ENCODE data around the gene EXOSC10.

Gene EXOSC10

DNA sequence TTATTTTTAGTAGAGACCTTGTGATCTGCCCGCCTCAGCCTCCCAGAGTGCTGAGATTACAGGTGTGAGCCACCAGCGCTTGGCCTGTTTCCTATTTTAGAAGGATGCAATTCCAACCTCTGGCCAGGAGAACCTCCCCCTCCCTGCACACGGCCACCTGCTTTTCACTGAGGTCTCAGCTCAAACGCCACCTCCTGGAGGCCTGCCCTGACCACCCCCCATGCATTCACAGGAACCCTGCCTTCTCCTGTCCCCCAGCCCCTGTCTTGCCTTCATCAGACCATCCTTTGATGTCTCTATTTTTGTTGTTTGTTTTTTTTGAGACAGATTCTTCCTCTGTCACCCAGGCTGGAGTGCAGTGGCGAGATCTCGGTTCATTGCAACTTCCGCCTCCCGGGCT is 42.2 kb downstream of the EXOSC10 start:
- ChIA-PET CTCF (no interaction called here), POLR2A (no interaction called here)
- no peak for DNase-seq (ENCODE audit: extremely low spot score)
- TF ChIP-seq CTBP1 (IDR thresholded peaks at IDR 0.05; ENCODE audit: borderline replicate concordance) (no peak), SUZ12 (IDR thresholded peaks at IDR 0.05) (no peak), L3MBTL2 (conservative IDR thresholded peaks at IDR 0.05) (no peak), LEF1 (IDR thresholded peaks at IDR 0.05; ENCODE audit: borderline replicate concordance) (no peak), ZNF384 (IDR thresholded peaks at IDR 0.05) (no peak), HDGF (IDR thresholded peaks at IDR 0.05; ENCODE audit: borderline replicate concordance) (no peak), TARDBP (IDR thresholded peaks at IDR 0.05) (no peak), FOXM1 (IDR thresholded peaks at IDR 0.05; ENCODE audit: borderline replicate concordance) (no peak), FOXK2 (IDR thresholded peaks at IDR 0.05) (no peak), SP1 (IDR thresholded peaks at IDR 0.05) (no peak), ELF4 (IDR thresholded peaks at IDR 0.05) (no peak), NFRKB (IDR thresholded peaks at IDR 0.05) (no peak), BHLHE40 (IDR thresholded peaks at IDR 0.05; ENCODE audit: borderline replicate concordance) (no peak), ARNT (IDR thresholded peaks at IDR 0.05) (no peak), FOXA1 (IDR thresholded peaks at IDR 0.05) (no peak)
- TF ChIP-seq, protein P1, sequence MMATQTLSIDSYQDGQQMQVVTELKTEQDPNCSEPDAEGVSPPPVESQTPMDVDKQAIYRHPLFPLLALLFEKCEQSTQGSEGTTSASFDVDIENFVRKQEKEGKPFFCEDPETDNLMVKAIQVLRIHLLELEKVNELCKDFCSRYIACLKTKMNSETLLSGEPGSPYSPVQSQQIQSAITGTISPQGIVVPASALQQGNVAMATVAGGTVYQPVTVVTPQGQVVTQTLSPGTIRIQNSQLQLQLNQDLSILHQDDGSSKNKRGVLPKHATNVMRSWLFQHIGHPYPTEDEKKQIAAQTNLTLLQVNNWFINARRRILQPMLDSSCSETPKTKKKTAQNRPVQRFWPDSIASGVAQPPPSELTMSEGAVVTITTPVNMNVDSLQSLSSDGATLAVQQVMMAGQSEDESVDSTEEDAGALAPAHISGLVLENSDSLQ (IDR thresholded peaks at IDR 0.05), result no peak

DNA sequence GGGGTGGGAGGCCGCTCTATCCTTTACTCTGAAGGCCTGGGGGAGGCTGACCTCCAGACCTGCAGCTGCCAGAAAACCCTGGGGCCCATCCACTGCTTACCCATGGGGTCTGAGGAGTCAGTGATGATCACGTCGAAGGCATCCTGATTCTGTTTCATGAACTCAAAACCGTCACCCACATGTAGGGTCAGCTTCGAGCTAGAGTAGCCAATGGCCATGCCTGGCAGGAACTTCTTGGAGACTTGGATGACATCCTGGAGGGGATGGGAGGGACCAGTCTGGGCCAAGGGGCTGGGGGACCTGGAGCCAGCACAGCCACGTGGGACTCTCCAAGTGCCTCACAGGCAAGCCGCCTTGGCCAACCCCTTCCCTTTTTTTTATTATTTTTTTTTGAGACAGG is 43.2 kb downstream of the EXOSC10 start:
- no peak for TF ChIP-seq CTBP1 (IDR thresholded peaks at IDR 0.05; ENCODE audit: borderline replicate concordance)
- TF ChIP-seq L3MBTL2 (conservative IDR thresholded peaks at IDR 0.05), result no peak
- no peak for TF ChIP-seq LEF1 (IDR thresholded peaks at IDR 0.05; ENCODE audit: borderline replicate concordance)
- no peak for TF ChIP-seq HDGF (IDR thresholded peaks at IDR 0.05; ENCODE audit: borderline replicate concordance)
- TF ChIP-seq SP1 (IDR thresholded peaks at IDR 0.05), result no peak
- TF ChIP-seq ELF4 (IDR thresholded peaks at IDR 0.05), result no peak
- TF ChIP-seq NFRKB (IDR thresholded peaks at IDR 0.05), result no peak
- no peak for TF ChIP-seq FOXK2 (IDR thresholded peaks at IDR 0.05)
- ChIA-PET POLR2A (interaction anchor here (0.8 to 1.1 kb wide), 2 partner anchors 43 to 56 kb away, joined by 3 read pairs; partner anchors contain the start of gene EXOSC10), CTCF (interaction anchor here (2.7 kb wide), 1 partner anchor 19 kb away, joined by 13 read pairs; no protein-coding TSS in a partner anchor)
- DNase-seq (ENCODE audit: extremely low spot score), result no peak

DNA sequence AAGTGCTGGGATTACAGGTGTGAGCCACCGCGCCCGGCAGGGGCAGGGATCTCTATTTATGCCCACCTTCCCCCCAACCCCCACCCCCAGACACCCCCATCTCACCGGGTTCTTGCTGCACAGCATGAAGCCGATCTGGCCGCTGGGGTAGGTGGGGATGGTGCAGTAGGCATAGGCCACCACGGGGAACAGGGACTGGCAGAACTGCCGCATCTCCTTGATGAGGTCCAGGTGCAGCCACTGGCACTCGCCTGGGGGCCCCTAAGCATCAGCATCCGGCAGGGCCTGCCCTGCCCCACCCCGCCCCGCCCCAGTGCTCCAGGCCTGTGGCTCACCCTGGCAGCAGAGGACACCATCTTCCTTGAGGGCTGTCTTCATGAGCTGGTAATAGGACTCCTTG is 44.0 kb downstream of the EXOSC10 start:
- ChIA-PET POLR2A (interaction anchor here (0.8 kb wide), 1 partner anchor 57 kb away, joined by 3 read pairs; no protein-coding TSS in a partner anchor), CTCF (interaction anchor here (2.7 kb wide), 1 partner anchor 18 kb away, joined by 13 read pairs; no protein-coding TSS in a partner anchor)
- no peak for DNase-seq (ENCODE audit: extremely low spot score)
- TF ChIP-seq CTBP1 (IDR thresholded peaks at IDR 0.05; ENCODE audit: borderline replicate concordance) (no peak), HDGF (IDR thresholded peaks at IDR 0.05; ENCODE audit: borderline replicate concordance) (no peak)

DNA sequence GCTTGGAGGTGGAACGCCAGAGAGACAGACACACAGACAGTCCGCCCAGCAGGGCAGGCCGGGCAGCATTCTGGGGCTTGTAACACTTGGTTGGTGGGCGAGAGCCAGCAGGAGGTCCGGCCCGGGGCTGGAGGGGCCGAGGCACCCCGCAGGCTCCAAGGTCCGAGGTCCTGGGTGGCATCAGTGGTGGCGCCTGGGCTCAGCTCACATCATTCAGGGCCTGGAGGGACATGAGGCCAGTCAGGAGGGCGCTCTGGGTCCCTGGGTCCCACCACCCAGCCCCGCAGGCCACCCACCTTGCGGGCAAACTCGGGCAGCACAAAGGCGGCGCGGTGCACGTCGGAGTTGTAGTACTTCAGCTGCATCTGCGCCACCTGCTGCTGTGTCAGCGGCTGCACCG is 45.0 kb downstream of the EXOSC10 start:
- DNase-seq (ENCODE audit: extremely low spot score), result no peak
- TF ChIP-seq ZNF384 (IDR thresholded peaks at IDR 0.05), result no peak
- TF ChIP-seq, protein P1 (IDR thresholded peaks at IDR 0.05), result no peak
- TF ChIP-seq FOXA1 (IDR thresholded peaks at IDR 0.05), result no peak
- POLR2A ChIA-PET, result interaction anchor here (1.0 kb wide), 1 partner anchor 16 kb away, joined by 3 read pairs; no protein-coding TSS in a partner anchor
- CTCF ChIA-PET, result interaction anchor here (0.9 to 2.7 kb wide), 2 partner anchors 17 to 22 kb away, joined by 4 to 13 read pairs; no protein-coding TSS in a partner anchor

DNA sequence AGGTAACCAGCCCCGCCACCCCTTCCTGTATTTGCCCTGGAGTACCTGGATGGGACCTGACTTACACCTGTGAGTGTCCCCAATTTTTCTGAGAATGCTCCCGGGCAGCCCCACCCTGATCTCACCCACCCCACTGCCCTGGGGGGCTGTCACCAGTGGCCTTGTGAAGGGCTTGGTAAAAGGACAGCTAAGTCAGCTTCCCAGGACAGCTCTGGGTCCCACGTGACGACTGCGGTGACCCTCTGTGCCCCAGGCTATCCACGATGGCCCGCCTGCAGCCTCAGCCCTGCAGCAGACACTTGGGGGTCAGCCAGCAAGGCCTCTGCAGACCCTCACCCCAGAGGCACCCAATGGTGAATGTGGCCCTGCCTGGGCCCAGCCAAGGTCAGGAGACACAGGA is 45.5 kb downstream of the EXOSC10 start:
- POLR2A ChIA-PET, result interaction anchor here (1.0 to 1.1 kb wide), 2 partner anchors 16 to 17 kb away, joined by 3 read pairs; no protein-coding TSS in a partner anchor
- CTCF ChIA-PET, result interaction anchor here (0.9 to 2.7 kb wide), 2 partner anchors 17 to 22 kb away, joined by 4 to 13 read pairs; no protein-coding TSS in a partner anchor

DNA sequence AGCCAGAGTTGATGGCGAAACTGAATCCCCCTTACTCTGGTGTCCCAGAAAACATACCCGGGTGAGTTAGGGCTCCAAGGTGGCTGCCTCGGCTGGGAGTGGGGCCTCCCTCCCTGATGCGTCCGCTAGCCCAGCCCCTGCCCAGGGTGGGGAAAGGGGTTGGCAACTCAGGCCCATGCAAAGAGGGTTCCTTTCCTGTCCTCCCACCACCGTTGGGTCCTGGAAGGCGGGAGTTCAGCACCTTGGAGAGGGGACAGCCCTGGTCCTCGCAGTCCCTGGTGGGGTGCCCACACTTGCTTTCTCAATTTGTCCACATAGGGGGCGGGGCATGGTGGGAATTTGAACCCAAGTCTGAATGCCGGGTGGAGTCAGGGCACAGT is 45.9 kb downstream of the EXOSC10 start:
- TF ChIP-seq ELF4 (IDR thresholded peaks at IDR 0.05), result no peak
- no peak for DNase-seq (ENCODE audit: extremely low spot score)
- CTCF ChIA-PET, result interaction anchor here (0.9 to 2.8 kb wide), 3 partner anchors 16 to 23 kb away, joined by 4 to 16 read pairs (median 13); no protein-coding TSS in a partner anchor
- POLR2A ChIA-PET, result interaction anchor here (1.0 to 1.1 kb wide), 2 partner anchors 16 to 17 kb away, joined by 3 read pairs; no protein-coding TSS in a partner anchor

More for the DNA sequence above, 45.5 kb downstream of the EXOSC10 start:
- TF ChIP-seq ELF4 (IDR thresholded peaks at IDR 0.05) (no peak), BHLHE40 (IDR thresholded peaks at IDR 0.05; ENCODE audit: borderline replicate concordance) (no peak), FOXM1 (IDR thresholded peaks at IDR 0.05; ENCODE audit: borderline replicate concordance) (no peak)
- DNase-seq (ENCODE audit: extremely low spot score), result no peak

DNA sequence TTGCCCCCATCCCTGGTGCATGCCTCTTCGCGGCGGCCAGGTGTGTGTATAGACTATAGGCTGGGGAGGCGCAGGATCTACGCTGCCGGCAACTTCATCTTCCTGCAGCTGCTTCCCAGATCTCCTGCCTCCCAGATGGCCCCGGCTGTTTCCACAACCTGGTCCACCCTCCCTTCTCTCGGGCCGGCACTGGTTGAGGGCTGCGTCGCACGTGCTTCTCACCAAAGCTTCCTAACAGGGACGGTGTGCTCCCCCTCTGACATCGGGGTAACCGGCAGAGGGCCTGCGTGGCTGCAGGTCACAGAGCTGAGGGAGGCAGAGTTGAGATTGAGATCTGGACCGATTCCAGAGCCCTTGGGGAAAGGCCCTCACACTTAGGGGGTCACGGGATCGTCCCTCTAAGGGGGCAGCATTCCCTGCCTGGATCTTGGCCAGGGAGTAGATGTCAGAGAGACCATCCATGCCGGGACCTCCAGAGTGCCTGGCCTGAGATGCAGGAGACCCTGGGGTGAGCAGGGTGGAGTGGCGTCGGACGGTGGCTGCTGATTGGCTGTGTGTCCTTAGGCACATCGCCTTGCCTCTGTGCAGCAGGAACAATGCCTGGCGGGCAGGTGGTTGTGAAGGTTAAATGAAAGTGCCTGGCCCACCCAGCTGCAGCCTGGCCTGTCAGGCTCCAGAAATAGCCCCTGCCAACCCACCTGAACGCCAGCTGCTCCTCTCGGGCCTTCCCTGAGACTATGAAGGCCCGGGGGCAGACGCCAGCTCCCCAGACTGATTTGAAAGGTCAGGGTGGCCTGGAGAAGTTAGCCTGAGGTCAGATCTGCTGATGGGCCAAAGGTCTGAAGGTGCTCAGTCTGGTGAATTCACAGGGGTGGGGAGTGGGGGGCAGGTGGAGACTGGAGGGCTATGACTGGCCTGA is 46.6 kb downstream of the EXOSC10 start:
- no peak for DNase-seq (ENCODE audit: extremely low spot score)
- POLR2A ChIA-PET, result interaction anchor here (1.1 kb wide), 1 partner anchor 15 kb away, joined by 3 read pairs; no protein-coding TSS in a partner anchor

More for the DNA sequence above, 46.6 kb downstream of the EXOSC10 start:
- TF ChIP-seq NFRKB (IDR thresholded peaks at IDR 0.05), result no peak
- no peak for TF ChIP-seq LEF1 (IDR thresholded peaks at IDR 0.05; ENCODE audit: borderline replicate concordance)
- TF ChIP-seq ZNF384 (IDR thresholded peaks at IDR 0.05), result no peak
- TF ChIP-seq BHLHE40 (IDR thresholded peaks at IDR 0.05; ENCODE audit: borderline replicate concordance), result no peak
- TF ChIP-seq FOXM1 (IDR thresholded peaks at IDR 0.05; ENCODE audit: borderline replicate concordance), result no peak
- TF ChIP-seq CTBP1 (IDR thresholded peaks at IDR 0.05; ENCODE audit: borderline replicate concordance), result no peak
- no peak for TF ChIP-seq ARNT (IDR thresholded peaks at IDR 0.05)
- no peak for TF ChIP-seq L3MBTL2 (conservative IDR thresholded peaks at IDR 0.05)
- no peak for TF ChIP-seq SP1 (IDR thresholded peaks at IDR 0.05)
- TF ChIP-seq FOXA1 (IDR thresholded peaks at IDR 0.05), result no peak
- no peak for TF ChIP-seq ELF4 (IDR thresholded peaks at IDR 0.05)
- CTCF ChIA-PET, result interaction anchor here (2.8 kb wide), 1 partner anchor 16 kb away, joined by 16 read pairs; no protein-coding TSS in a partner anchor

All from HEK293T (cell line).